ENCODE results near the gene OLIG2.

OLIG2 gene

DNA sequence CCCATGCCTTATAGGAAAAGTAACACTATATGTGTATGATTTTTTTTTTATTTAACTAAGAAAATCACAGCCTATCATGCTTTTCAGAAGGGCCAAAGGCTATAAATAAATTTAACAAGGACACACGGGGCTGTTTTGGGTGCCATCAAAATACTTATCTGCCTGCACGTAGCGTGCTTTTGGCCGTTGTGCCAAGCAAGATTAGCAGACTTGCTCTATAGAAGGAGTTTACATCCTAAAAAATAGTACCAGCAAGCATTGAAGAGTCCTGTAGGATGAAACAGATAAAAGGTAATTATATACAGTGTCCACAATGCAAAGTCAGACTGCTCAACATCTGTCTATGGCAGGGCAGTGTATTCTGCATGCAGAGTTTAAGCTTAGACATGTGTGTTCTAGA lies 47.9 kb downstream of the OLIG2 start:
- no peak for TF ChIP-seq CTCF (IDR thresholded peaks at IDR 0.05; ENCODE audit: insufficient read depth, low read depth, low read length, missing control alignments)
- H3K4me3 ChIP-seq (ENCODE audit: low read depth, low read length): no peak overlapping the region
- DNase-seq (ENCODE audit: low read depth): no peak

GRCh38 chr21:33075128-33075527 lies 49.4 kb downstream of the OLIG2 start:
- no peak for TF ChIP-seq CTCF (IDR thresholded peaks at IDR 0.05; ENCODE audit: insufficient read depth, low read depth, low read length, missing control alignments)
- DNase-seq (ENCODE audit: low read depth): no peak
- no peak overlapping the region for H3K4me3 ChIP-seq (ENCODE audit: low read depth, low read length)

DNA sequence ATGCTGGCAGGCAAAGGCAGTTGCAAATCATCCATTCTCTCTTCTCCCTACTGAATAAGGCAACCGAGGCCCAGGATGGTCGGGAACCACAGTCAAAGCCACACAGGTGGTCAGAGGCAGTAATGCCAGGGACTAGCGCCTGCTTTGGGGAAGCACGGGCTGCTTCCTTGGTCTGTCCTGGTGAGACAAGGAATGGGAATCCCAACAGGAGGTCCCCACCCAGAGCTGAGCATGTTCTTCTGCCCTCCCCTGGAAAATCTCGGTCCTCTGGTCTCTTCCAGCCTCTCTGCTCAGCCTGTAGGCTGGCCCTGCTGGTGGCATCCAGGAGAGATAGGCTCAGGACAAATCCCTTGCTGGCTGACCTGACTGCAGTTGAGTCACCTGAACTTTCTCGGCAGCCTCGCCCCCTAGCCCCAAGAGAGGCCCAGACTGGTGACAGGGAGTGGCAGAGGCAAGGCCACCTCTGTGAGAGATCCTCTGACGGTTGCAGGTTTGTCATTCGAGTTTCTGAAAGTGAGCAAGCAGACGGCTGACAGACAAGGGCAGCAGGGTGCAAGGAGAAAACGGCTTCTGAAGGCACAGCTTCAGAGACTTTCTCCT lies 50.0 kb downstream of the OLIG2 start:
- TF ChIP-seq CTCF (IDR thresholded peaks at IDR 0.05; ENCODE audit: insufficient read depth, low read depth, low read length, missing control alignments): no peak
- no peak overlapping the region for H3K4me3 ChIP-seq (ENCODE audit: low read depth, low read length)
- no peak for DNase-seq (ENCODE audit: low read depth)

GRCh38 chr21:33076600-33077329 lies 51.0 kb downstream of the OLIG2 start:
- no peak for TF ChIP-seq CTCF (IDR thresholded peaks at IDR 0.05; ENCODE audit: insufficient read depth, low read depth, low read length, missing control alignments)
- H3K4me3 ChIP-seq (ENCODE audit: low read depth, low read length): no peak overlapping the region
- no peak for DNase-seq (ENCODE audit: low read depth)

Data from GM12865 (cell line).